SU-DHL-6 (cell line): Measurements from ENCODE around the gene DAO.

ENCODE experiments used
- CTCF ChIP-seq: fragments of 200-600 bp; sonication (generic); IDR thresholded peaks from one replicate; pipeline ENCODE4 v1.5.1; 2017; ENCODE audit warnings: antibody characterized with exemption, mild to moderate bottlenecking, low read length, moderate library complexity; ENCODE audit not compliant: insufficient read depth, poor library complexity, severe bottlenecking
- EZH2phosphoT487 ChIP-seq: fragments of 200-600 bp; sonication (generic), shearing (Covaris generic); conservative IDR thresholded peaks from 2 replicates; pipeline ENCODE4 v1.6.1; 2018; ENCODE audit warnings: mild to moderate bottlenecking, antibody characterized with exemption, low read length, moderate library complexity, mixed read lengths

GRCh38 chr12:108843187-108843586 is 36.7 kb upstream of the DAO start:
- no peak for TF ChIP-seq CTCF
- TF ChIP-seq EZH2phosphoT487, result no peak
